Esophagus muscularis mucosa (tissue), 4 donors: ENCODE data around the gene FRAS1. TPM values are rescaled to one million over a fixed set of nuclear protein-coding genes. Genes with fewer than 3 reads are reported as not detected.

Experiments used
- DNase-seq: peaks from one replicate; pipeline ENCODE4 v3.0.0-alpha.2; 2017; ENCODE audit errors: extremely low spot score
- H3K27ac ChIP-seq, 4 donors: fragments of 200-600 bp; sonication (generic); replicated peaks in 1 of 4; 1 replicate in 3 of 4; 2 replicates in 1 of 4; pipeline ENCODE4 v1.5.1; 2016 to 2019; ENCODE audit warnings: mild to moderate bottlenecking in 1 of 4
- H3K27me3 ChIP-seq, 4 donors: fragments of 200-600 bp; sonication (generic); one replicate each; pipeline versions ENCODE4 v1.5.1 to v1.6.0; 2016 to 2019
- H3K36me3 ChIP-seq, 4 donors: fragments of 200-600 bp; sonication (generic); one replicate each; pipeline ENCODE4 v1.5.1; 2016 to 2019
- H3K4me1 ChIP-seq, 4 donors: fragments of 200-600 bp; sonication (generic); one replicate each; pipeline ENCODE4 v1.5.1; 2016 to 2019
- H3K4me3 ChIP-seq, 4 donors: fragments of 200-600 bp; sonication (generic); 1 replicate in 2 of 4; 2 replicates in 2 of 4; pipeline ENCODE4 v1.5.1; 2016 to 2019; ENCODE audit warnings: mild to moderate bottlenecking in 4 of 4, moderate library complexity in 1 of 4
- H3K9me3 ChIP-seq, 4 donors: fragments of 200-600 bp; sonication (generic); 1 replicate in 3 of 4; 2 replicates in 1 of 4; pipeline ENCODE4 v1.5.1; 2016 to 2019
- CTCF ChIP-seq, 3 experiments: fragments of 200-600 bp in 2 of 3; fragments of 450-650 bp in 1 of 3; sonication (generic) in 2 of 3; IDR thresholded peaks; one replicate each; pipeline ENCODE4 v1.5.1; 2017 to 2019; ENCODE audit warnings: antibody characterized with exemption in 3 of 3, mild to moderate bottlenecking in 2 of 3, moderate library complexity in 1 of 3
- EP300 ChIP-seq: sonication (generic); formaldehyde crosslinking; IDR thresholded peaks from one replicate; pipeline ENCODE4 v1.6.1; 2017; ENCODE audit warnings: antibody characterized with exemption
- POLR2A ChIP-seq: fragments of 450-650 bp; IDR thresholded peaks from one replicate; pipeline ENCODE4 v1.6.1; 2017; ENCODE audit warnings: antibody characterized with exemption, moderate library complexity, mild to moderate bottlenecking, low read depth
- POLR2AphosphoS5 ChIP-seq, 2 donors: sonication (generic); formaldehyde crosslinking; IDR thresholded peaks; one replicate each; pipeline ENCODE4 v1.6.1; 2017; ENCODE audit warnings: antibody characterized with exemption in 2 of 2
- WGBS: methylation state at CpG from one replicate; pipeline ENCODE4 v1.1.5; 2018; 5-methylcytosine and 5-hydroxymethylcytosine counted together
- intact Hi-C: fragments of 100-400 bp; cut with DNase I; formaldehyde crosslinking; loops from one replicate; pipeline ENCODE4 v1.15.1; 2023
- small RNA-seq, 3 donors: library from RNA; depleted of rRNA; stranded (forward); fragments of <200 nt; gene quantifications; one replicate each; pipeline ENCODE3, GENCODE V24; 2016
- total RNA-seq, 4 donors: library from RNA; depleted of rRNA; stranded (reverse); fragments of >200 nt; gene quantifications; one replicate each; pipeline versions ENCODE4 v1.1.0 to v1.2.1, GENCODE V29; 2016

FRAS1 gene
- total RNA-seq, 4 donors from 2014 or later: 5.3 to 8.7 (median 5.7) TPM

- WGBS: 51% methylated on average over 4 of the region's 4 CpGs
- peak in 1 of 2 donors; percentile 25 for TF ChIP-seq POLR2AphosphoS5 (IDR thresholded peaks at IDR 0.05)
- TF ChIP-seq EP300: no peak
- TF ChIP-seq CTCF (IDR thresholded peaks at IDR 0.05): no peak
- no peak for TF ChIP-seq POLR2A
- peak overlapping the region; percentile 44 to 71 (median 60) for H3K27ac ChIP-seq
- H3K4me1 ChIP-seq: peaks cover 21 to 37% (median 26%) of the 10 kb centered on the region in 4 donors
- H3K27me3 ChIP-seq: no peaks in the 10 kb centered on the region
- no peak overlapping the region for H3K4me3 ChIP-seq
- DNase-seq: no peak
- intact Hi-C loops: no loop called here
- no peaks in the 10 kb centered on the region for H3K9me3 ChIP-seq
- H3K36me3 ChIP-seq: peaks cover 3 to 47% (median 41%) of the 10 kb centered on the region in 4 donors
Observed at GRCh38 chr4:78588894-78589545, 531.9 kb downstream of the FRAS1 start.

GRCh38 chr4:78591404-78591803 lies 534.3 kb downstream of the FRAS1 start:
- intact Hi-C loops: no loop called here
- no peak overlapping the region for H3K4me3 ChIP-seq
- no peak for DNase-seq

GRCh38 chr4:78592088-78592783 lies 535.1 kb downstream of the FRAS1 start:
- TF ChIP-seq EP300: no peak
- TF ChIP-seq CTCF (IDR thresholded peaks at IDR 0.05): peak in 2 of 3 experiments; percentile 13
- Histone ChIP-seq H3K4me3 (no peak overlapping the region), H3K27me3 (no peaks in the 10 kb centered on the region), H3K27ac (peak overlapping the region in 1 of 4 donors; percentile 43), H3K36me3 (peaks cover 0 to 43% (median 37%) of the 10 kb centered on the region in 4 donors), H3K4me1 (peaks cover 21 to 37% (median 26%) of the 10 kb centered on the region in 4 donors), H3K9me3 (no peaks in the 10 kb centered on the region)
- 50% methylated on average over 3 of the region's 3 CpGs for WGBS
- DNase-seq: no peak
- intact Hi-C loops: no loop called here

More at GRCh38 chr4:78591404-78591803, 534.3 kb downstream of the FRAS1 start:
- H3K27ac ChIP-seq: peak overlapping the region; percentile 14 to 43 (median 30)
- peaks cover 21 to 37% (median 26%) of the 10 kb centered on the region in 4 donors for H3K4me1 ChIP-seq
- TF ChIP-seq POLR2A (no peak), EP300 (no peak), CTCF (IDR thresholded peaks at IDR 0.05) (no peak), POLR2AphosphoS5 (IDR thresholded peaks at IDR 0.05) (no peak)
- peaks cover 0 to 48% (median 42%) of the 10 kb centered on the region in 4 donors for H3K36me3 ChIP-seq
- no peaks in the 10 kb centered on the region for H3K27me3 ChIP-seq
- 25% methylated on average over 2 of the region's 2 CpGs for WGBS
- H3K9me3 ChIP-seq: no peaks in the 10 kb centered on the region

Small RNA genes lying within 50 kb of the gene (small RNA-seq; reads per million reads assigned to genes)
- gene AC114801.3: 0 reads per million in 3 donors

Other genes starting within 250 kb of the FRAS1 start
- 10 to 100 TPM; 17.4 to 25.3 (median 21.7) TPM for gene CNOT6L, start 238.0 kb upstream of the FRAS1 start, total RNA-seq
- 10 to 100 TPM; 16.6 to 28.2 (median 19.5) TPM for gene MRPL1, start 194.5 kb upstream of the FRAS1 start, total RNA-seq